ENCODE measurements around the gene TAS2R60.
"Not testable (repeated sequence)": the region's sequence is repeated elsewhere in the genome, so short reads cannot be mapped to it uniquely, and the experiment has no call there.

TAS2R60 gene, protein sequence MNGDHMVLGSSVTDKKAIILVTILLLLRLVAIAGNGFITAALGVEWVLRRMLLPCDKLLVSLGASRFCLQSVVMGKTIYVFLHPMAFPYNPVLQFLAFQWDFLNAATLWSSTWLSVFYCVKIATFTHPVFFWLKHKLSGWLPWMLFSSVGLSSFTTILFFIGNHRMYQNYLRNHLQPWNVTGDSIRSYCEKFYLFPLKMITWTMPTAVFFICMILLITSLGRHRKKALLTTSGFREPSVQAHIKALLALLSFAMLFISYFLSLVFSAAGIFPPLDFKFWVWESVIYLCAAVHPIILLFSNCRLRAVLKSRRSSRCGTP

DNA sequence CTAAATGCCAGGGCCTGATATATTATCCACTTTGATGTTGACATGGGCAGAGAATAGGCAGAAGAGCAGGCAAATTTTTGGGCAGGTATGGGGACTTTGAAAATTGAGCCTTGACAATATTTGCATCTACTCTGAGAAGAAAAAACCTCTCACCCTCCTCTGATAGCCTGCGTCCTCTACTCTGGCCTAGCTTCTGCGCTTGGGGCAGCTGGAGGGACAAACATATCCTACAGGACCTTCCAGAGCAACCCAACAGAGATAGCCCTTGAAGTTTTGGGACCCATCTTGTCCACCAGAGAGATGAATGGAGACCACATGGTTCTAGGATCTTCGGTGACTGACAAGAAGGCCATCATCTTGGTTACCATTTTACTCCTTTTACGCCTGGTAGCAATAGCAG lies at the start of gene TAS2R60:
TSS of gene TAS2R60 (plus strand) at position 301 of the 400 bp plus-strand sequence. CDS start at position 301, 0 bp downstream.
- H3K4me1 Mint-ChIP-seq (ENCODE audit: low read depth): peaks cover 3% of the 10 kb centered on the region

DNA sequence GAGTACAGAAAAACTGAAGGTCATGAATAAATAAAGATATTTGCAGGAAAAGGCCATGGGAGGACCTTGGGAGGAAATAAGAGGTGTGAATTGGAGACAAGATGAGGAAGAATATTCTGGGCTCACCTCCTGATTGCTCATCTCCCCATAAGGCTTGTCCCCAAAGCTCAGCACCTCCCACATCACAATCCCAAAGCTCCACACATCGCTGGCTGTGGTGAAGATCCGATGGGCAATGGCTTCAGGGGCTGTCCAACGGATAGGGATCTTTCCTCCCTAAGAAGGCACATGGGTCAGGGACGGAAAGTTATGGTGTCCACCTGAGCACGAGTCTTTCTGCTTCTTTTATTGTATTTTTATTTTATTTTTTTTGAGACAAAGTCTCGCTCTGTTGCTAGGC lies 49.2 kb upstream of the TAS2R60 start:
- H3K27me3 Mint-ChIP-seq: no peaks in the 10 kb centered on the region
- H3K27ac Mint-ChIP-seq: no peak overlapping the region
- peaks cover 15% of the 10 kb centered on the region for H3K4me1 Mint-ChIP-seq (ENCODE audit: low read depth)
- H3K36me3 Mint-ChIP-seq (ENCODE audit: low read depth): peaks cover 20% of the 10 kb centered on the region
- H3K9me3 Mint-ChIP-seq: no peaks in the 10 kb centered on the region
- no peak overlapping the region for H3K4me3 Mint-ChIP-seq

More for the DNA sequence above, at the start of gene TAS2R60:
- Mint-ChIP-seq H3K4me3 (no peak within 1 kb of the TSS), H3K36me3 (ENCODE audit: low read depth) (no peaks in the 10 kb centered on the region), H3K27me3 (no peaks in the 10 kb centered on the region), H3K9me3 (no peaks in the 10 kb centered on the region), H3K27ac (no peak within 1 kb of the TSS)

DNA sequence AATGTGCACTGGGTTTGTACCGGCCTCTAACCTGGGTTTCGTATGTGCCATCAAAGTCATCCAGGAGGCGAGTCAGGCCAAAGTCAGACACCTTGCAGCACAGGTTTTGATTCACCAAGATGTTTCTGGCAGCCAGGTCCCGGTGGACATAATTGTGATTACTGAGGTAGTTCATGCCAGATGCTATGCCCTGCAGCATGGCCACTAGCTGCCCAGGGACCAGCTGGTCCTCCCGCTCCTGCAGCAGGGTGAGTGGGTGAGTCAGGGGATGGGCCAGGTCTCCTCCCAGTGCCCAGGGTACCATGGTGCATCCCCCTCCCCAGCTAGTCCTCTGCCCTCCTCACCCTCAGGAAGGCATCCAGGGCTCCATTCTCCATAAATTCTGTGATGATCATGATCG lies 48.5 kb upstream of the TAS2R60 start:
- Mint-ChIP-seq H3K9me3 (no peaks in the 10 kb centered on the region), H3K27ac (no peak overlapping the region)

DNA sequence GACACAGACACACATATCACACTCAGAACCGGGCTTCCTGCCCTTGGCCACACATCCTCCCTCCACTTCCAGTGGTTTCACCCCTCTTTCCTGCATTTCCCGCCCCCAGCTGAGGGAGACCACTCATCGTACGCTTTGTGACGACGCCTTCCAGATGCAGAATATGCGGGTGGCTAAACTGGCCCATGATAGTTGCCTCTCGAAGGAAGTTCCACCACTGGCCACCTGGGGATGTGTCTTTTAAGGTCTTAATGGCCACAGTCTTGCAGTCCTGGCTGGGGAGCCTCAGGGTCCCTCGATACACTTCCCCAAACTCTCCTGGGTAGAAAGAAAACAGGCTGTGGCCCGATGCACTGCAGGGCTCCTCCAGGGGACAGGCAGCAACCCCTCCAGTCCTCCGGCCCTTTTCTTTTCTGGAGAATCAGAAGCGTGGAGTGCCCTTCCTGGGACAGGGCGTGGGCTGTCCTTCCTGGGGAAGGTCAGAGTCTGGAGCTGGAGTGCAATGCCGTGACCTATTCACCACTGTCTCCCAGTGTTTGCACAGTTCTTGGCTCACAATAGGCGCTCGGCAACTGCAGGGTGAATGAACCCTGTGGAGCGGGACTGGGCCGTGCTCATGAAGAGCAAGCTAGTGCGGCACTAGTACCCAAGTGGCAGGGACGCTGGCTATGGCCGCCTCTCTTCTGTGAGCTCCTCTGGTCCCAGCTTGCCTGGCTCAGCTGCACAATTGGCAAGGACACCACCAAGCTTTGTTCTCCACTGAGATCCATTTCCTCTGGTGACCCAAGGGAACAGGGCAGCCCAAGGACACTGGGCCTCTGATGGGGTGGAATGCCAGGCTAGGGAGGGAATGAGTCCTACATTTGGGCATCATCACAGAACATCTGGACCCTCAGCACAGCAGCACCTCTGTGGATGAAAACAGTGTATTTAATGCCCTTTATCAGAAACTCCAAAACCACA lies 47.8 kb upstream of the TAS2R60 start:
- Mint-ChIP-seq H3K36me3 (ENCODE audit: low read depth) (peaks cover 6% of the 10 kb centered on the region), H3K27me3 (no peaks in the 10 kb centered on the region), H3K9me3 (no peaks in the 10 kb centered on the region), H3K4me1 (ENCODE audit: low read depth) (peaks cover 4% of the 10 kb centered on the region), H3K4me3 (no peak overlapping the region), H3K27ac (no peak overlapping the region)

More for the DNA sequence above, 48.5 kb upstream of the TAS2R60 start:
- no peaks in the 10 kb centered on the region for H3K27me3 Mint-ChIP-seq
- H3K4me3 Mint-ChIP-seq: no peak overlapping the region
- peaks cover 13% of the 10 kb centered on the region for H3K36me3 Mint-ChIP-seq (ENCODE audit: low read depth)
- peaks cover 8% of the 10 kb centered on the region for H3K4me1 Mint-ChIP-seq (ENCODE audit: low read depth)

DNA sequence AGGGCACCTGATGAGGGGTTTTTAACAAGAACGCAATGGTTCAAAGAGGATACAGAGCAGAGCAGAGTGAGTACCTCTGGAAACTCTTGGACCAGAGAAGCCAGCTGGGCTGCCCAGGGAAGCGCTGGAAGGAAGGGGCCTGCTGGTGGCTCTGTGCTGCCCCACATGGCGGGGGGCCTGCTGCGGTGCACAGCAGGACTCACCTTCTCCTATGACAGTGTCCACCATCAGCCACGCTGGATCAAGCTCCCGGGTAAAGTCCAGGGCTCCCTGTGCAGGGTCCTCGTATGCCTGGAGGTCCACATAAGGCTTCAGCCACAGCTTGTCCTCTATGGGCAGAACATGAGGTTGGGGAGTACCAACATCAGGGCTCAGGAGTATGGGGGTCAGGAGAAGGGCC lies 47.1 kb upstream of the TAS2R60 start:
- Mint-ChIP-seq H3K4me1 (ENCODE audit: low read depth) (peaks cover 4% of the 10 kb centered on the region), H3K9me3 (no peaks in the 10 kb centered on the region), H3K27me3 (no peaks in the 10 kb centered on the region), H3K27ac (no peak overlapping the region), H3K36me3 (ENCODE audit: low read depth) (peaks cover 4% of the 10 kb centered on the region), H3K4me3 (no peak overlapping the region)

DNA sequence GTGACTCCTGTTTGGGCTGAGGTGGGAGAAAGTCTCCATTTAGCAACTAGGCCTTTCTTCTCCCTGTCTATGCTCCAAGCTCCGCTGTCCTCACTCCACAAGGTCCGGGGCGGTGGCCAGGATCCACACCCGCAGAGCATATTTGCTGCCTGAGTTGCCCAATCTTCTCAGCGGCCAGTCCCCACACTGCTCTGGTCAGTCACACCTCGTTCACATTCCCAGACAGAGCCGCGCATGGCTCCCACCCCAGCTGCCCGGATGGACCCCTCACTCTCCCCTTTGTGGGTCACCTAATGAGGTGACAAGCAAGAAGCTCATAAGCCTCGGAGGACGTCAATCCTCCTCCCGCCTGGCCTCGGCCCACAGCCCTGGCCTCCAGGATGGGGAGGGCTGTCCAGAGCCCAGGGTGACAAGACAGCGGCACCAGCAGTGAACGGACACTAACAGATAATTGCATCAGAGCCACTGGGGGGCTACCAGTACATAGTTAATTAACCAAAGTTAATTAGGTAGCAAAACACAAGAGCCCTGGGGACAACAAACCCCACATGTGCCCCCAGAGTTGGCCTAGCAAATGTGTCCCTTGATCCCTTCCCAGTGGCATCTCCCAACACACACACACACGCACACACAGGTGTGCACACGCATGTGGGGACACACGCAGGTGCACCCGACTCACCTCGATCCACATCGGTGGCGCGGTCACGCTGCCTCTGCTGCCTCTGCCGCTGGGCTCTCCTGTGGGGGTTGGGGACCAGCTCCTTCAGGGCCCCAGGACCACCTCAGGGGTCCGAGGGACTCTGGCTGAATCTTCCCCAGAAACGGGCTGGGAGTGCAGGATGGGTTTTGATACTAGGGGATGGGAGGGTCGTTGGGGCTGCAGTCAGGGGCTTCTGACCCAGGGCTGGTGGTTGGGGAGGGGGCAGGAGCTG lies 46.4 kb upstream of the TAS2R60 start:
- no peaks in the 10 kb centered on the region for H3K27me3 Mint-ChIP-seq
- H3K27ac Mint-ChIP-seq: no peak overlapping the region
- no peak overlapping the region for H3K4me3 Mint-ChIP-seq
- H3K36me3 Mint-ChIP-seq (ENCODE audit: low read depth): peaks cover 4% of the 10 kb centered on the region
- H3K4me1 Mint-ChIP-seq (ENCODE audit: low read depth): peaks cover 4% of the 10 kb centered on the region
- no peaks in the 10 kb centered on the region for H3K9me3 Mint-ChIP-seq

DNA sequence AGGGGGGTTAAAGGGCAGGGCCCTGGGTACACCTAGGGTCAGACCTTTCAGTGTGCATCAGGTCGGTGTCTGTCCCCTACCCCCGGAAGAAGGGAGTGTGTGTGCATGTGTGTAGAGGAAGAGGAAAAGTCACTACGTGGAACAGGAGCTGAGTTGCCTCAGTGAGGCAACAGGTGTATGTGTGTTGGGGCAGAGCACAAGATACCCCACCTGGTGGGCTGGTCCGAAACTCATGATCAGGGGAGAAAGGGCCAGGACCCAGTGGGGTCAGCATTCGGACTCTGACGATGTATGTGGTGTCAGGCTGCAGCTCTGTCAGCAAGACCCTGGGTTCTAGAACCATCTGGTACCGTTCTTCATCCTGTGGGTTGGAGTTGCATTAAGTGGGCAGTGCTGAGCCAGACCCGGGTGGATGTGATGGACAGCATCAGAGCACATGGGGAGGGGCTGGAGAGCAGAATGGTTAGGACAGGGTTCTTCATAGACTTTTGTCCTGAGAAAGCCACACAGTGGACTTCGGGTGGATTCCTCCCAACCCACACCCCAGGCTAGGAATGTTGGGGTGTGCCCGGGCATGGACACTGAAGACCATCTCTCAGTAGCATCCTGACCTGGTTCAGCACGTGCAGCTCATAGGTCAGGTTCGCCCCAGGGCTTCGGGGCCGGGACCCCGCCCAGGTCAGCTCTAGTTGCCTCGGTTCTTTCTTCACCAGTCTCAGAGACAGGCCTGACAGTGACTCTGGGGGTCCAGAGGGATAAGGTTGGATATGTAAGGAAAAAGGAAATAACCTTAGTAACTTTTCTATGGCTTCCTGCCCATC lies 45.3 kb upstream of the TAS2R60 start:
- Mint-ChIP-seq H3K36me3 (ENCODE audit: low read depth) (peaks cover 1% of the 10 kb centered on the region), H3K9me3 (no peaks in the 10 kb centered on the region), H3K27me3 (no peaks in the 10 kb centered on the region), H3K4me1 (ENCODE audit: low read depth) (peaks cover 4% of the 10 kb centered on the region), H3K27ac (no peak overlapping the region), H3K4me3 (no peak overlapping the region)

DNA sequence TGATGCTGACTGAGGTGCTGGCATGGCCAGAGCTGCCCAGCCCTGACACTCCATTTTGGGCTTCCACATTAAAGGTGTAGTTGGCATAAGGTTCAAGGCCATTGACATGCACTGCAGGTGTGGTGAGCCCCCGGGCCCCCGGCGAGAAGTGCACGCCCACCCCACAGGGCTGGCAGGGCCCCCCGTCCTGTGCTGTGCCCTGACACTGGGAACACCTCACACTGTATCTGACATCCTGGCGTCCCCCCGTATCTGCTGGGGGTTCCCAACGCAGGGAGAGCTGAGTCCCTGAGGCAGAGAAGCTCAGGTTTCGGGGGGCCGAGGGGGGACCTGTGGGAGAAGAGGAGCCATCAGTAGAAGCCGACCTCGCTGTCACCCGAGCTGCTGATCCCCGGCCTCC lies 44.6 kb upstream of the TAS2R60 start:
- Mint-ChIP-seq H3K4me1 (ENCODE audit: low read depth) (peaks cover 7% of the 10 kb centered on the region), H3K27me3 (no peaks in the 10 kb centered on the region), H3K27ac (no peak overlapping the region), H3K36me3 (ENCODE audit: low read depth) (no peaks in the 10 kb centered on the region), H3K4me3 (no peak overlapping the region), H3K9me3 (no peaks in the 10 kb centered on the region)

DNA sequence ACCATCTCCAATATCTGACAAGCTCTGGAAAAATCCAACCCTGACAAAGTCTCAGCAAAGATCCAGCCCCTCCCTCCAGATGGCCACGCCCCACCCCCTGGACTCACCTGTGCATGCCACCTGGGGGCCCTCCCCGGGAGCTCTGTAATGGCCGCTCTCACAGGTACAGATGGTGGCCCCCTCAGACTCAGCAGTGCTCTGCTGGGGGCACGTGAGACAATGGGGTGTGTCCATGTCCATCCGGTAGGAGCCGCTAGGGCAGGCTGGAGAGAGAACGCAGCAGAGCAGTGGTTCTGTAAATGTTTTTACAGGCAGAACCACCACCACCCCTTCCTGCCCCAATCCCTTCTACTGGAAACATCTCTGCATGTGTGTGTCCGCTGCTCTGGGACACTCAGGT lies 44.1 kb upstream of the TAS2R60 start:
- Mint-ChIP-seq H3K36me3 (ENCODE audit: low read depth) (no peaks in the 10 kb centered on the region), H3K4me3 (no peak overlapping the region), H3K4me1 (ENCODE audit: low read depth) (peaks cover 11% of the 10 kb centered on the region), H3K27ac (no peak overlapping the region), H3K9me3 (no peaks in the 10 kb centered on the region), H3K27me3 (no peaks in the 10 kb centered on the region)

DNA sequence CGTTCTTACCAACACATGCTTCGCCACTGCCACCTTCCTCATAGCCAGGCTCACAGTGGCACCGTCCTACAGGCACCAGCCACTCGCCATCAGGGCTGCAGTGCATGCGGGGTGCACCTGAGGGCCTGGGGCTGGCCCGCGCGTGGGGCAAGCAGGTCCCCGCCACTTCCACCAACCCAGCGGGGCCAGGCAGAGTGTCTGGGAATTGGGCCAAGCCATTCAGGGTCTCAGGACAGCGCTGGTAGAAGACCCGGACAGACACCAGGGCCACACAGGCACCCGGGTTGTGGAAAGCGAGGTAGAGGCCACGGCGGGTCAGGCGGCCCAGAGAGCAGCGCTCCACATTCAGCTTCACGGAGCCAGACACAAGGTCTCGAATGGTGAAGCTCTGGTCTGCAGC lies 43.6 kb upstream of the TAS2R60 start:
- no peak overlapping the region for H3K27ac Mint-ChIP-seq
- H3K4me1 Mint-ChIP-seq (ENCODE audit: low read depth): peaks cover 14% of the 10 kb centered on the region
- H3K27me3 Mint-ChIP-seq: no peaks in the 10 kb centered on the region
- H3K36me3 Mint-ChIP-seq (ENCODE audit: low read depth): no peaks in the 10 kb centered on the region
- no peaks in the 10 kb centered on the region for H3K9me3 Mint-ChIP-seq
- H3K4me3 Mint-ChIP-seq: no peak overlapping the region

DNA sequence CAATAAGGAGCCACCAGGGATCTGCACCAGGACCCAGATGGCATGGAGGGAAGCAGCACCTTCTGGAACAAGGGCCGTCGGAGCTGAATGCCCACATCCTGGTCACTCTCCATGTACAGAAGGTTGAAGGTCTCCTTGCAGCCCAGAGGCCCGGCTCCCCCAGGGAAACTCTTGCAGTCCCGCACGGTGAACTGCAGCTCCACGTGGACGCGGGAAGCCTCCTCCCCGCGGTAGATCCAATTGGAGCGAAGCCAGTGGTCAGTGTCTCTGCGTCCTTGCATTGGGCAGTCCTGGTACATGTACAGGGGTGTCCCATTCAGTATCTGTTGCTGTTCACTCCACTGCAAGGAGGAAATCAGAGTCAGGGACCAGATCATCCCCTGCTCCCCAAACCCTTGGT lies 42.0 kb upstream of the TAS2R60 start:
- Mint-ChIP-seq H3K27me3 (no peaks in the 10 kb centered on the region), H3K9me3 (no peaks in the 10 kb centered on the region), H3K27ac (no peak overlapping the region), H3K4me1 (ENCODE audit: low read depth) (peaks cover 15% of the 10 kb centered on the region), H3K36me3 (ENCODE audit: low read depth) (no peaks in the 10 kb centered on the region), H3K4me3 (no peak overlapping the region)

DNA sequence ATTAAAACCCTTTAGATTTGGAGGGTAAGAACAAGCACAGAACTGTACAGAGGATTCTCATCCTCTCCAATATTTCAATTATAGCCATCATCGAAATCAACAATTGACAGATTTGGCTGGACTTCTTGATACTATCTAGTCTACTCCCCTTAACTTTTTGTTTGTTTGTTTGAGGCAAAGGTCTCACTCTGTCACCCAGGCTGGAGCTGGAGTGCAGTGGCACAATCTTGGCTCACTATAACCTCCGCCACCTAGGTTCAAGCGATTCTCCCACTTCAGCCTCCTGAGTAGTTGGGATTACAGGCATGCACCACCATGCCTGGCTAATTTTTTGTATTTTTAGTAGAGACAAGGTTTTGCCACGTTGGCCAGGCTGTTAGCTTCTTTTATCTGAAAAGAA lies 41.0 kb upstream of the TAS2R60 start:
- H3K36me3 Mint-ChIP-seq (ENCODE audit: low read depth); H3K4me3 Mint-ChIP-seq; H3K9me3 Mint-ChIP-seq; H3K27ac Mint-ChIP-seq; H3K27me3 Mint-ChIP-seq: not testable (repeated sequence)
- H3K4me1 Mint-ChIP-seq (ENCODE audit: low read depth): peaks cover 25% of the 10 kb centered on the region

DNA sequence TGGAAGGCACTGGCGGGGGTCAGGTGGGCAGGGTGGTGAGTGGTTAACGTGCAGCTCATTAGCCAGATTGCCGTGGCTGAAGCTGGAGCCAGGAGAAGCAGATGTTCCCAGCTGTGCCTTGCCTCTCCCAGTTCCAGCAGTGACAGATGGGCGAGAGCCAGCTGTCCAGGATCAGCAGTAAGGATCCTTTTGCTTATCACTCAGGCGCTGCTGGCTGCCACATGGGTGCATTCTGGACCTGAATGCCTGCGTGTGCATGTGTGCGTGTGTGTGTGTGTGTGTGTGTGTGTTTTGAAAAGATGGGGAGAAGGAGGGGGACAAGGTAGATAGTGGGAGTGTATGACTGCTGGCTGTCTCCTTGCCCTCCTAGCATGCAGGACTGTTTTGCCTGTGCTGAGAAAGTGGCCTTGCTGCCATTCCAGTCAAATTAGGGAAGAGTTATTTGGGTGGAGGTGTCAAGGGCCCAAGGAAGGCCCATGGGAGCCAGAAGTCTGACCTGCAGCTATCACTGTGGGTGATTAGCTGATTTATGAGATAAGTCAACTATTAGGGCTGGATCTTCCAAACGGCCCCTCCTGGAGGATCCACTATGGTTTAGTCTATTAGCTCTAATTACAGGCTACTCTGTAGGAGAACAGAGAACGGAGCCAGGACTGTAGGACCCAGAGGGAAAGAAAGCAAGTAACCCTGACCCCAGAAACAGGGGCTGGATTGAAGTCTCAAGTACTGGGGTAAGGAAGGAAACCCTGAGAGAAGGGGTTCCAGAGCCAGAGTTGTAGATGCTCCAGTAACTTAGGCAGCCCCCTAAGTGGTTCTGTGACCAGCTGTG lies 37.9 kb upstream of the TAS2R60 start:
- Mint-ChIP-seq H3K4me3 (no peak overlapping the region), H3K9me3 (no peaks in the 10 kb centered on the region), H3K27ac (no peak overlapping the region), H3K4me1 (ENCODE audit: low read depth) (peaks cover 52% of the 10 kb centered on the region), H3K36me3 (ENCODE audit: low read depth) (no peaks in the 10 kb centered on the region), H3K27me3 (no peaks in the 10 kb centered on the region)

Data from stimulated activated naive CD8-positive, alpha-beta T cell treated with anti-CD3 and anti-CD28 coated beads, Interleukin-15, Interleukin-2, amounts not matched to agents 100 ng/mL and 50 ng/mL, for 24 hours (primary cell).